ENCODE measurements around the gene TPM4. TPM values are rescaled to one million over a fixed set of nuclear protein-coding genes. Genes with fewer than 3 reads are reported as not detected.

Gene TPM4
- total RNA-seq, 4 donors from 2014 or later = 471 to 530 (median 493) TPM

DNA sequence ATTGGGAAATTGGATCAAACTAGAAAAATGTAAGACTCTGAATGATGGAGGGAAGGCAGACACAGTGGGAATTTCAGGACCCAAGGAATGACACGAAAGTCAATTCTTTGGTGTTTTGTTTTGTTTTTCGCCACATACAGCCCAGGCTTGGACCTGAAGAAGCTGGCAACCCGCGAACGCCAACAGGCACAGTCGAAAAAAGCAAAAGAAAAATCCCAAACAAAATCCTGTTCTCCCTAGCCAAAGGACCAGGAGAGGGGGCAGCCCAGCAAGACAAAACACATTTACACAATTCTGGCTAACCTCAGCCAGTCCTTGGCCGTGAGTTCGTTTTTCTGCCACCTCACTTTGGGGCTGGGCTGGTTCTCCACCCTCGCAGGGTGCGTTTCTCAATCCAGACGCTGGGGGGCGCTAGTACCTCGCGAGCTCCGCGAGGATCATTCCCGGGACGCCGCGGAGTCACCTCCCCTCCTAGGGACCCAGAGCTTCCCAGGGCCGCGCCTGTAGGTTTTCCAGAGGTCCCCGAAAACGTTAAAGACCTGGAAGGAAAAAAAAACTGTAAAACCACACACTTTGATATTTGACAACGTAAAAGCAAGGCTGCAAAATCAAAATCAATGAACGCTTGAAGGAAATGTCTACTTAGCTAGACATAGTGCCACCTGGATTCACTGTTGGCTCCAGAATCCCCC is 34.9 kb upstream of the TPM4 start:
- Histone ChIP-seq H3K4me3 (peak overlapping the region in 1 of 4 donors; percentile 35), H3K27ac (peak overlapping the region in 2 of 4 donors; percentile 67 to 74), H3K9me3 (no peaks in the 10 kb centered on the region), H3K27me3 (no peaks in the 10 kb centered on the region), H3K36me3 (no peaks in the 10 kb centered on the region), H3K4me1 (peaks cover 0 to 9% (median 0%) of the 10 kb centered on the region in 4 donors)
- peak; percentile 46 to 53 for TF ChIP-seq EP300 (IDR thresholded peaks at IDR 0.05)
- no peak for TF ChIP-seq POLR2A (IDR thresholded peaks at IDR 0.05)
- TF ChIP-seq, protein P1, sequence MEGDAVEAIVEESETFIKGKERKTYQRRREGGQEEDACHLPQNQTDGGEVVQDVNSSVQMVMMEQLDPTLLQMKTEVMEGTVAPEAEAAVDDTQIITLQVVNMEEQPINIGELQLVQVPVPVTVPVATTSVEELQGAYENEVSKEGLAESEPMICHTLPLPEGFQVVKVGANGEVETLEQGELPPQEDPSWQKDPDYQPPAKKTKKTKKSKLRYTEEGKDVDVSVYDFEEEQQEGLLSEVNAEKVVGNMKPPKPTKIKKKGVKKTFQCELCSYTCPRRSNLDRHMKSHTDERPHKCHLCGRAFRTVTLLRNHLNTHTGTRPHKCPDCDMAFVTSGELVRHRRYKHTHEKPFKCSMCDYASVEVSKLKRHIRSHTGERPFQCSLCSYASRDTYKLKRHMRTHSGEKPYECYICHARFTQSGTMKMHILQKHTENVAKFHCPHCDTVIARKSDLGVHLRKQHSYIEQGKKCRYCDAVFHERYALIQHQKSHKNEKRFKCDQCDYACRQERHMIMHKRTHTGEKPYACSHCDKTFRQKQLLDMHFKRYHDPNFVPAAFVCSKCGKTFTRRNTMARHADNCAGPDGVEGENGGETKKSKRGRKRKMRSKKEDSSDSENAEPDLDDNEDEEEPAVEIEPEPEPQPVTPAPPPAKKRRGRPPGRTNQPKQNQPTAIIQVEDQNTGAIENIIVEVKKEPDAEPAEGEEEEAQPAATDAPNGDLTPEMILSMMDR (IDR thresholded peaks at IDR 0.05) = peak; percentile 95 to 99 (median 98)
- DNase-seq (ENCODE audit: low spot score in 2 of 2) = peak; percentile 66 to 80
- WGBS, 2 donors = 7 to 8% methylated on average over 26 of the region's 26 CpGs

DNA sequence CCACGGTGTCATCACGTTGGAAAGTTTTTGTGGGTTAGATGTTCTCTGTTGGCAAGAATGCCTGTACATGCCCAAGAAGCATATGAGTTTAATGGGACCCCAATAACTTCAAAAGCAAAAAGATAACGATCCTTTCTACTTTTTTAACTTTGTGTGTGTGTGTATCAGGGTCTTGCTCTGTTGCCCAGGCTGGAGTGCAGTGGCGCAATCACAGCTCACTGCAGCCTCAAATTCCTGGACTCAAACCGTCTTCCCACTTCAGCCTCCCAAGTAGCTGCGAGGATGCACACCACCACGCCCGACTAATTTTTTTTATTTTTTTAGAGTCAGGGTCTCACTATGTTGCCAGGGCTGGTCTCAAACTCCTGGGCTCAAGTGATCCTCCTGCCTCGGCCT is 34.3 kb upstream of the TPM4 start:
- H3K27me3 ChIP-seq = no peaks in the 10 kb centered on the region
- H3K4me3 ChIP-seq = no peak overlapping the region
- no peak for DNase-seq (ENCODE audit: low spot score in 2 of 2)
- peaks cover 0 to 9% (median 0%) of the 10 kb centered on the region in 4 donors for H3K4me1 ChIP-seq
- no peaks in the 10 kb centered on the region for H3K9me3 ChIP-seq
- no peak overlapping the region for H3K27ac ChIP-seq
- 66 to 67% methylated on average over 9 of the region's 9 CpGs for WGBS, 2 donors
- H3K36me3 ChIP-seq = no peaks in the 10 kb centered on the region
- TF ChIP-seq POLR2A (IDR thresholded peaks at IDR 0.05) = no peak
- TF ChIP-seq, protein P1 (IDR thresholded peaks at IDR 0.05) = no peak
- TF ChIP-seq EP300 (IDR thresholded peaks at IDR 0.05) = no peak

DNA sequence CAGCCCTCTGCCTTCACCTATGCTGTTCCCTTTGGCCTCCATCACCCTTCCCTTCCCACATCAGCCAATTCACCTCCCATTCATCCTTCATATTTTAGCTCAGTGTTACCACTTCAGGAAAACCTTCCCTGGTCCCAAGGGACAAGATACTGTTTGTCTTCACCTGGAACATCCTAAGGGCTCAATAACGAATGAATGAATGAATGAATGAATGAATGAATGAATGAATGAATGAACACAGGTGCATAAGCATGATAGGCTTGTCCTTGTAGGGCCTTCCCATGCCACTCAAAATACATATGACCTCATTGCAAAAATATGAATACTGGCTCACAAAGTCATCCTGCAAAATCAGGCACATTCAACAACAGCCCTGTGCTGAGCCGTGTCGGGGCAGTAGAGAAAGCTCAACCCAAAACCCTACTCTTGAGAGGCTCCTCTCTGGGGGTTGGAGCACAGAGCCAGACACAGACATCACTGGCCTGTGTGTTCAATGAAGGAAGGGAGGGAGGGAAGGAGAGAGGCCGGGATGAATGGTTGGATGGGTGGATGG is 33.7 kb upstream of the TPM4 start:
- TF ChIP-seq POLR2A (IDR thresholded peaks at IDR 0.05) = no peak
- TF ChIP-seq, protein P1 (IDR thresholded peaks at IDR 0.05) = no peak
- Histone ChIP-seq H3K27me3 (no peaks in the 10 kb centered on the region), H3K9me3 (no peaks in the 10 kb centered on the region), H3K4me3 (no peak overlapping the region), H3K4me1 (peaks cover 0 to 9% (median 0%) of the 10 kb centered on the region in 4 donors), H3K36me3 (no peaks in the 10 kb centered on the region), H3K27ac (no peak overlapping the region)
- no peak for DNase-seq (ENCODE audit: low spot score in 2 of 2)
- WGBS, 2 donors = 29 to 38% methylated on average over 4 of the region's 4 CpGs

DNA sequence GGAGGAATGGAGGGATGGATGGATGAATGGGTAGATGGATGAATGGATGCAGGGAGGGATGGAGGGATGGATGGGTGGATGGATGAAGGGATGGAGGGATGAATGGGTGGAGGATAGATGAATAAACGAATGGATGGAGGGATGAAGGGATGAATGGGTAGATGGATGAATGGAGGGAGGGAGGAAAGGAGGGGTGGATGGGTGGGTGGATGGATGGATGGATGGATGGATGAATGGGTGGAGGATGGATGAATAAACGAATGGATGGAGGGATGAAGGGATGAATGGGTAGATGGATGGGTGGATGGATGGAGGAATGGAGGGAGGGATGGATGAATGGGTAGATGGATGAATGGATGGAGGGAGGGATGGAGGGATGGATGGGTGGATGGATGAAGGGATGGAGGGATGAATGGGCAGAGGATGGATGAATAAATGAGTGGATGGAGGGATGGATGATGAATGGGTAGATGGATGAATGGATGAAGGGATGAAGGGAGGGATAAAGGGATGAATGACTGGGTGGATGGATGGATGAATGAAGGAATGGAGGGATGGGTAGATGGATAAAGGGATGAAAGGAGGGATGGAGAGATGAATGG is 33.0 kb upstream of the TPM4 start:
- Histone ChIP-seq H3K4me3 (no peak overlapping the region), H3K27ac (no peak overlapping the region), H3K36me3 (no peaks in the 10 kb centered on the region), H3K4me1 (peaks cover 0 to 9% (median 0%) of the 10 kb centered on the region in 4 donors), H3K27me3 (no peaks in the 10 kb centered on the region), H3K9me3 (no peaks in the 10 kb centered on the region)
- TF ChIP-seq POLR2A (IDR thresholded peaks at IDR 0.05) (no peak), EP300 (IDR thresholded peaks at IDR 0.05) (no peak)
- TF ChIP-seq, protein P1 (IDR thresholded peaks at IDR 0.05) = no peak
- no peak for DNase-seq (ENCODE audit: low spot score in 2 of 2)
- WGBS, 2 donors = 56 to 60% methylated on average over 2 of the region's 2 CpGs

DNA sequence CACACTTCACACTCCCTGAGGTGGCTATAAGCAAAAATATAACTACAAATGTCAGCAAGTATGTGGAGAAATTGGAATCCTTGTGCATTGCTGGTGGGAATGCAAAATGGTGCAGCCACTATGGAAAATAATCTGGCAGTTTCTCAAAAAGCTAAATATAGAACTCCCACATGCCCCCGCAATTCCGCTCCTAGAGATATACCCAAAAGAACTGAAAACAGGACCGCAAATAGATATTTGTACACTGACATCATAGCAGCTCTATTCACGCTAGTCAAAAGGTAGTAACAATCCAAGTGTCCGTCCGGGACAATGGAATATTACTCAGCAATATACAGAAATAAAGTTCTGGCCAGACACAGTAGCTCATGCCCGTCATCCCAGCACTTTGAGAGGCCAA is 31.5 kb upstream of the TPM4 start:
- no peaks in the 10 kb centered on the region for H3K9me3 ChIP-seq
- H3K4me1 ChIP-seq = peaks cover 0 to 9% (median 0%) of the 10 kb centered on the region in 4 donors
- no peaks in the 10 kb centered on the region for H3K27me3 ChIP-seq
- TF ChIP-seq, protein P1 (IDR thresholded peaks at IDR 0.05) = no peak
- TF ChIP-seq POLR2A (IDR thresholded peaks at IDR 0.05) = no peak
- no peak for TF ChIP-seq EP300 (IDR thresholded peaks at IDR 0.05)
- 73 to 78% methylated on average over 7 of the region's 7 CpGs for WGBS, 2 donors
- H3K36me3 ChIP-seq = no peaks in the 10 kb centered on the region
- no peak overlapping the region for H3K27ac ChIP-seq
- no peak for DNase-seq (ENCODE audit: low spot score in 2 of 2)
- no peak overlapping the region for H3K4me3 ChIP-seq
